ENCODE results near the gene COL6A2. TPM values are rescaled to one million over a fixed set of nuclear protein-coding genes. Genes with fewer than 3 reads are reported as not detected.
A peak's percentile ranks its signal among the peaks of the same experiment; 100 is the strongest.

COL6A2 gene
- total RNA-seq, 1 donor from 2014 or later: 378 TPM

DNA sequence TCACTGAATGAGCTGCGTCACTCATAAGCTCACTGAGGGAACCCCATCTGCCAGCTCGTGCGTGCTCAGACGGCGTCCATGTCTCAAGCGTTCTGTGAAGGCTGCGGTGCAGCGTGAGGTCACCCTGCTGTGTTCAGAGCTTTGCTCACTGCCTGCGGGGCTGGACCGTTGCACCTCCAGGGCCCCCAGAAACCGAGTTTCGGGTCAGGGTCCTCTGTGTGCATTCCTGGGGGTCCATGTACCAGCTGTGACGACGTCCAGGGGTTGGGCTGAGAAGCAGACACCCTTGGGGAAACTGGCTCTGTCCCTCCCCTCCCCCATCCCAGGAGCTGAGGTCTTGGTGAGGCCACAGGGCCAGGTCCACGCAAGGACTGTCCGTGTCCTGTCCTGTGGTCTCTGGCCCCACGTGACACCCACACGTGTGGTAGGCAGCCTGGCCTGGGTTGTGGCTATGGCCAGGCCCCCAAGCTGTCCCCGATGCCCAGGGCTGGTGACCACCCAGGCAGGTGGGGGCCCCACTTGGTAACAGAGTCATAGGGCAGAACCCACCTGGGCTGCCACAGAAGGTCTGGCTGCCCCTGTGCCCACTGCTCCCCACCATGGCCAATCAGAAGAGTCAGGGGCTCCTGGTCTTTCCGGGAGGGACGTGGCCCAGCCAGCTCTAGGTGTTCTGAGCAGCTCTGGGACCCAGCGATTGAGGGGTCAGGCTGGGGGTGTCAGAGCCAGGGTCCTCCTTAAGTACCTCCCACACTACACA, 33.1 kb downstream of the COL6A2 start:
- Mint-ChIP-seq H3K4me1 (ENCODE audit: unreplicated experiment) (no peaks in the 10 kb centered on the region), H3K4me3 (ENCODE audit: unreplicated experiment) (no peak overlapping the region), H3K9me3 (ENCODE audit: unreplicated experiment) (no peaks in the 10 kb centered on the region), H3K27me3 (ENCODE audit: unreplicated experiment) (peaks cover 7% of the 10 kb centered on the region), H3K27ac (ENCODE audit: unreplicated experiment) (no peak overlapping the region), H3K36me3 (ENCODE audit: low read depth, unreplicated experiment) (peaks cover 11% of the 10 kb centered on the region)
- TF ChIP-seq, protein P1, sequence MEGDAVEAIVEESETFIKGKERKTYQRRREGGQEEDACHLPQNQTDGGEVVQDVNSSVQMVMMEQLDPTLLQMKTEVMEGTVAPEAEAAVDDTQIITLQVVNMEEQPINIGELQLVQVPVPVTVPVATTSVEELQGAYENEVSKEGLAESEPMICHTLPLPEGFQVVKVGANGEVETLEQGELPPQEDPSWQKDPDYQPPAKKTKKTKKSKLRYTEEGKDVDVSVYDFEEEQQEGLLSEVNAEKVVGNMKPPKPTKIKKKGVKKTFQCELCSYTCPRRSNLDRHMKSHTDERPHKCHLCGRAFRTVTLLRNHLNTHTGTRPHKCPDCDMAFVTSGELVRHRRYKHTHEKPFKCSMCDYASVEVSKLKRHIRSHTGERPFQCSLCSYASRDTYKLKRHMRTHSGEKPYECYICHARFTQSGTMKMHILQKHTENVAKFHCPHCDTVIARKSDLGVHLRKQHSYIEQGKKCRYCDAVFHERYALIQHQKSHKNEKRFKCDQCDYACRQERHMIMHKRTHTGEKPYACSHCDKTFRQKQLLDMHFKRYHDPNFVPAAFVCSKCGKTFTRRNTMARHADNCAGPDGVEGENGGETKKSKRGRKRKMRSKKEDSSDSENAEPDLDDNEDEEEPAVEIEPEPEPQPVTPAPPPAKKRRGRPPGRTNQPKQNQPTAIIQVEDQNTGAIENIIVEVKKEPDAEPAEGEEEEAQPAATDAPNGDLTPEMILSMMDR (IDR thresholded peaks at IDR 0.05; ENCODE audit: unreplicated experiment): no peak
- no peak for DNase-seq (ENCODE audit: low spot score)

DNA sequence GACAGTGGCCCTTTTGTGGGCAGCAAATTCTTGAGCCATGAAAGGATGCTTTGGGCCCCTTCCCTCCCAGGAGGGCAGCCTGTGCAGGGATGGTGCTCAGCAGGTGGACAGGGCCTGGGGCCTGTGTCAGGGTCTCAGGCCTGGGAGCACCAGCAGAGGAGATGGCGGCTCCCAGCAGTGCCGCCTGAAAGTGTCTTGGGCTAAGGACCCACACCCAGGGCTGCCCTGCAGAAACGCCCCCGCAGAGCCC, 33.6 kb downstream of the COL6A2 start:
- DNase-seq (ENCODE audit: low spot score): no peak
- TF ChIP-seq, protein P1 (IDR thresholded peaks at IDR 0.05; ENCODE audit: unreplicated experiment): no peak

DNA sequence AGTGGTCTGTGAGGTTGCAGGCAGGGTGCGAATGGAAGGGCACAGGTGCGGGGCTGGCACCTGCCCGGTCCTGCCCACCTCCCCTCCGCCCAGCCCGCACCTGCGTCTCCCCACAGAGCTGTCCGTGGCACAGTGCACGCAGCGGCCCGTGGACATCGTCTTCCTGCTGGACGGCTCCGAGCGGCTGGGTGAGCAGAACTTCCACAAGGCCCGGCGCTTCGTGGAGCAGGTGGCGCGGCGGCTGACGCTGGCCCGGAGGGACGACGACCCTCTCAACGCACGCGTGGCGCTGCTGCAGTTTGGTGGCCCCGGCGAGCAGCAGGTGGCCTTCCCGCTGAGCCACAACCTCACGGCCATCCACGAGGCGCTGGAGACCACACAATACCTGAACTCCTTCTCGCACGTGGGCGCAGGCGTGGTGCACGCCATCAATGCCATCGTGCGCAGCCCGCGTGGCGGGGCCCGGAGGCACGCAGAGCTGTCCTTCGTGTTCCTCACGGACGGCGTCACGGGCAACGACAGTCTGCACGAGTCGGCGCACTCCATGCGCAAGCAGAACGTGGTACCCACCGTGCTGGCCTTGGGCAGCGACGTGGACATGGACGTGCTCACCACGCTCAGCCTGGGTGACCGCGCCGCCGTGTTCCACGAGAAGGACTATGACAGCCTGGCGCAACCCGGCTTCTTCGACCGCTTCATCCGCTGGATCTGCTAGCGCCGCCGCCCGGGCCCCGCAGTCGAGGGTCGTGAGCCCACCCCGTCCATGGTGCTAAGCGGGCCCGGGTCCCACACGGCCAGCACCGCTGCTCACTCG, 34.1 kb downstream of the COL6A2 start:
- Mint-ChIP-seq H3K27ac (ENCODE audit: unreplicated experiment) (no peak overlapping the region), H3K4me3 (ENCODE audit: unreplicated experiment) (no peak overlapping the region), H3K9me3 (ENCODE audit: unreplicated experiment) (no peaks in the 10 kb centered on the region), H3K27me3 (ENCODE audit: unreplicated experiment) (peaks cover 7% of the 10 kb centered on the region), H3K36me3 (ENCODE audit: low read depth, unreplicated experiment) (peaks cover 11% of the 10 kb centered on the region), H3K4me1 (ENCODE audit: unreplicated experiment) (no peaks in the 10 kb centered on the region)
- DNase-seq (ENCODE audit: low spot score): no peak
- TF ChIP-seq, protein P1 (IDR thresholded peaks at IDR 0.05; ENCODE audit: unreplicated experiment): no peak

More for the DNA sequence above, 33.6 kb downstream of the COL6A2 start:
- no peak overlapping the region for H3K4me3 Mint-ChIP-seq (ENCODE audit: unreplicated experiment)
- no peak overlapping the region for H3K27ac Mint-ChIP-seq (ENCODE audit: unreplicated experiment)
- H3K9me3 Mint-ChIP-seq (ENCODE audit: unreplicated experiment): no peaks in the 10 kb centered on the region
- H3K36me3 Mint-ChIP-seq (ENCODE audit: low read depth, unreplicated experiment): peaks cover 11% of the 10 kb centered on the region
- peaks cover 7% of the 10 kb centered on the region for H3K27me3 Mint-ChIP-seq (ENCODE audit: unreplicated experiment)
- no peaks in the 10 kb centered on the region for H3K4me1 Mint-ChIP-seq (ENCODE audit: unreplicated experiment)

DNA sequence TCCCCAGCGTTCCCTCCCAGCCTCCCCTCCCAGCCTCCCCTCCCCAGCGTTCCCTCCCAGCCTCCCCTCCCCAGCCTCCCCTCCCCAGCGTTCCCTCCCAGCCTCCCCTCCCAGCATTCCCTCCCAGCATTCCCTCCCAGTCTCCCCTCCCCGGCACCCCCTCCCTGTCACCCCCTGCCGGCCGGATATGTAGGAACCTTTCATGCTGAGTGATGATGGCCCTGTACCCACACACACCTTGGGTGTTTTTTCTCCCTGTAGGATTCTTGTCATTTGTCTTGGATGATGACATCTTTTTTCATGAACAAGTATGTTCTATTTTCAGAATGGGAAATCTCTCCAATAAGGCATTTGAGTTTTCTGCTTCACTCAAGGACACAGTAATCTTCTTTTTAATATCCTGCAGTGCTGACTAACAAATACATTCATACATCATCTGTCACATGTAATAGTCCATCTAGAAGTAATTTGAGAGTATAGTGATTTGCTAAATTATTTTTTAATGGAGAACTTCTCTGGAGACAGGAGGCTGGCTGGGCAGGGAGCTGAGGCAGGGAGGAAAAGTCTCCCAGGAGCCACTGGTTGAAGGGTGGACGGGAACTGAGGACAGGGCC, 38.0 kb downstream of the COL6A2 start:
- H3K4me1 Mint-ChIP-seq (ENCODE audit: unreplicated experiment): no peaks in the 10 kb centered on the region
- TF ChIP-seq, protein P1 (IDR thresholded peaks at IDR 0.05; ENCODE audit: unreplicated experiment): no peak
- H3K27ac Mint-ChIP-seq (ENCODE audit: unreplicated experiment): peak overlapping the region; percentile 62
- H3K9me3 Mint-ChIP-seq (ENCODE audit: unreplicated experiment): no peaks in the 10 kb centered on the region
- H3K36me3 Mint-ChIP-seq (ENCODE audit: low read depth, unreplicated experiment): no peaks in the 10 kb centered on the region
- H3K4me3 Mint-ChIP-seq (ENCODE audit: unreplicated experiment): no peak overlapping the region
- DNase-seq (ENCODE audit: low spot score): no peak
- H3K27me3 Mint-ChIP-seq (ENCODE audit: unreplicated experiment): peaks cover 4% of the 10 kb centered on the region
